PC-9 (cell line): ENCODE results near the gene WASL. TPM values are rescaled to one million over a fixed set of nuclear protein-coding genes. Genes with fewer than 3 reads are reported as not detected.

ENCODE experiments used
- BruUV-seq: library from RNA; stranded (reverse); fragments of 400-500 nt; replicated peaks from 2 replicates; lab custom pipeline; 2021; lab: Mats Ljungman, UMichigan
- CTCF ChIA-PET: fragments of 300-600 bp; sonication (Branson Sonifier 250); formaldehyde crosslinking; loops from one replicate; lab custom pipeline; 2022; ENCODE audit warnings: antibody characterized with exemption; lab: Charles Lee
- POLR2A ChIA-PET: fragments of 300-600 bp; sonication (Branson Sonifier 250); formaldehyde crosslinking; loops from one replicate; lab custom pipeline; 2022; ENCODE audit warnings: antibody characterized with exemption; ENCODE audit not compliant: unreplicated experiment; lab: Charles Lee
- DNase-seq, 2 experiments: peaks; one replicate each; pipeline versions ENCODE4 v3.0.0 to v3.0.0-alpha.2; 2015 to 2022; ENCODE audit warnings: mixed read lengths in 1 of 2
- H2AFZ ChIP-seq: fragments of 200-600 bp; sonication (generic); 2 replicates; pipeline ENCODE4 v1.8.1; 2017; ENCODE audit warnings: antibody characterized with exemption
- H3F3A ChIP-seq: fragments of 200-600 bp; sonication (generic); 2 replicates; pipeline ENCODE4 v1.8.1; 2017; ENCODE audit warnings: antibody characterized with exemption, mild to moderate bottlenecking, low read depth; ENCODE audit not compliant: insufficient read depth
- H3K27ac ChIP-seq: fragments of 200-600 bp; sonication (generic); 2 replicates; pipeline ENCODE4 v1.6.1; 2016; ENCODE audit warnings: mixed run types
- H3K27me3 ChIP-seq: fragments of 200-600 bp; sonication (generic); 2 replicates; pipeline ENCODE4 v1.6.1; 2016; ENCODE audit warnings: low read depth, mixed run types; ENCODE audit not compliant: insufficient read depth
- H3K36me3 ChIP-seq: fragments of 200-600 bp; sonication (generic); 2 replicates; pipeline ENCODE4 v1.6.1; 2016; ENCODE audit warnings: low read depth, mixed run types
- H3K4me1 ChIP-seq: fragments of 200-600 bp; sonication (generic); replicated peaks from 2 replicates; pipeline ENCODE4 v1.6.1; 2016; ENCODE audit warnings: mixed run types; ENCODE audit not compliant: insufficient read depth
- H3K4me2 ChIP-seq: fragments of 200-600 bp; sonication (generic); 2 replicates; pipeline ENCODE4 v1.6.1; 2017; ENCODE audit warnings: mixed run types
- H3K4me3 ChIP-seq: fragments of 200-600 bp; sonication (generic); 2 replicates; pipeline ENCODE4 v1.6.1; 2016; ENCODE audit warnings: mixed run types
- H3K79me2 ChIP-seq: fragments of 200-600 bp; sonication (generic); 2 replicates; pipeline ENCODE4 v1.6.1; 2017; ENCODE audit warnings: low read depth, mixed run types
- H3K9me2 ChIP-seq: fragments of 200-600 bp; sonication (generic); 2 replicates; pipeline ENCODE4 v1.8.1; 2017; ENCODE audit warnings: mild to moderate bottlenecking; ENCODE audit not compliant: insufficient read depth
- H3K9me3 ChIP-seq: fragments of 200-600 bp; sonication (generic); 2 replicates; pipeline ENCODE4 v1.8.1; 2016; ENCODE audit warnings: low read depth; ENCODE audit not compliant: insufficient read depth
- H4K20me1 ChIP-seq: fragments of 200-600 bp; sonication (generic); 2 replicates; pipeline ENCODE4 v1.8.1; 2017; ENCODE audit not compliant: insufficient read depth
- EZH2 ChIP-seq: fragments of 200-600 bp; sonication (generic); IDR thresholded peaks from 2 replicates; pipeline ENCODE4 v1.8.0; 2017; ENCODE audit warnings: antibody characterized with exemption, low read depth
- intact Hi-C: fragments of 100-400 bp; cut with micrococcal nuclease; formaldehyde crosslinking; loops from one replicate; pipeline ENCODE4 v1.10.0; 2022; ENCODE audit not compliant: unreplicated experiment
- total RNA-seq: library from RNA; stranded (reverse); gene quantifications from 2 replicates; pipeline ENCODE4 v1.2.3, GENCODE V29; 2021
- TF ChIP-seq, protein P1 (sequence below): fragments of 200-600 bp; sonication (generic); conservative IDR thresholded peaks from 2 replicates; pipeline ENCODE4 v1.6.1; 2017; ENCODE audit warnings: mixed run types, antibody characterized with exemption, mild to moderate bottlenecking, moderate library complexity

The WASL gene
- total RNA-seq, 1 experiment from 2014 or later, result 40.3 TPM

DNA sequence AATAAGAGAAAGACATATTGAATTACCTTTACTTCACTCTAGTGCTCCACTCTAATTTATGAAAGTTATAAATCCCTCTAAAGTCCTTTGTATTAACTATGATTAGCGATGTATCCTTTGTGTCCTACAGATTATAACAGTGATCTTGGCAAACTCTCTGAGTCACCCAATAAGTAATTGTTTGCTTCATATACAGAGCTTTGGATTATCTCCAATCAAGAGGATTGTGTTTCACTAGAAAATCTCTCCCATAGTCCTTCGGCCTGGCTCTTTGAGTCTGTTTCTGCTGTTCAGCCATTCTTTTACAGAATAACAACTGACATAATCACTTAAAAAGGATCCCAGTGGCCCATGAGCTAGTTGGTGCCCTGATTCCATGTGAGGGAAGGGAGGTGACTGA is 83.6 kb downstream of the WASL start:
- no peaks in the 10 kb centered on the region for H3K36me3 ChIP-seq
- H4K20me1 ChIP-seq, result no peaks in the 10 kb centered on the region
- no peak overlapping the region for H2AFZ ChIP-seq
- no peak for TF ChIP-seq EZH2
- TF ChIP-seq, protein P1, sequence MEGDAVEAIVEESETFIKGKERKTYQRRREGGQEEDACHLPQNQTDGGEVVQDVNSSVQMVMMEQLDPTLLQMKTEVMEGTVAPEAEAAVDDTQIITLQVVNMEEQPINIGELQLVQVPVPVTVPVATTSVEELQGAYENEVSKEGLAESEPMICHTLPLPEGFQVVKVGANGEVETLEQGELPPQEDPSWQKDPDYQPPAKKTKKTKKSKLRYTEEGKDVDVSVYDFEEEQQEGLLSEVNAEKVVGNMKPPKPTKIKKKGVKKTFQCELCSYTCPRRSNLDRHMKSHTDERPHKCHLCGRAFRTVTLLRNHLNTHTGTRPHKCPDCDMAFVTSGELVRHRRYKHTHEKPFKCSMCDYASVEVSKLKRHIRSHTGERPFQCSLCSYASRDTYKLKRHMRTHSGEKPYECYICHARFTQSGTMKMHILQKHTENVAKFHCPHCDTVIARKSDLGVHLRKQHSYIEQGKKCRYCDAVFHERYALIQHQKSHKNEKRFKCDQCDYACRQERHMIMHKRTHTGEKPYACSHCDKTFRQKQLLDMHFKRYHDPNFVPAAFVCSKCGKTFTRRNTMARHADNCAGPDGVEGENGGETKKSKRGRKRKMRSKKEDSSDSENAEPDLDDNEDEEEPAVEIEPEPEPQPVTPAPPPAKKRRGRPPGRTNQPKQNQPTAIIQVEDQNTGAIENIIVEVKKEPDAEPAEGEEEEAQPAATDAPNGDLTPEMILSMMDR, result no peak
- H3K4me3 ChIP-seq, result no peak overlapping the region
- ChIA-PET POLR2A (no interaction called here), CTCF (interaction anchor here (1.0 kb wide), 1 partner anchor 1956 kb away, joined by 3 read pairs; no protein-coding TSS in a partner anchor)
- H3K9me2 ChIP-seq, result no peaks in the 10 kb centered on the region; the same call in 1 of the 2 replicates
- H3F3A ChIP-seq, result no peaks in the 10 kb centered on the region
- no peaks in the 10 kb centered on the region for H3K4me1 ChIP-seq
- BruUV-seq, result no TSS peak
- no peaks in the 10 kb centered on the region for H3K27me3 ChIP-seq
- H3K9me3 ChIP-seq, result no peaks in the 10 kb centered on the region
- no peak for DNase-seq
- H3K79me2 ChIP-seq, result no peaks in the 10 kb centered on the region
- intact Hi-C loops, result no loop called here
- no peak overlapping the region for H3K27ac ChIP-seq
- no peak overlapping the region for H3K4me2 ChIP-seq

DNA sequence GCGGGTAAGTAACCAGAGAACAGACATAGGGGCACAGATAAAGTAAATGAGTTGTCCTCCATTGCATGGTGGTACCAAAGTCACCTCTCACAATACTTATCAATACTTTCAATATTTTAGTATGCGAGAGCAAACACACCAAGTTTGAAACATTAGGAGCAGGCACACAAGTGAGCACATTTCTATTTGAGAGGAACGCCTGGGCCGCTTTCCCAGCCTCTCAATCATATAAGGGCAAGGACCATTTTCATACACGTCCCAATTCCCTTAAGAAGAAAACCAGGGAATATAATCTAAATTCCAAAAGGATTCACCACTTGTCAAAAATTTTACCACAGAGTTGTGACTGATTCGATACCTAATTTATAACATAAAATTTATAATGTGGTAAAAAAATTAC is 85.6 kb downstream of the WASL start:
- no TSS peak for BruUV-seq
- no peaks in the 10 kb centered on the region for H4K20me1 ChIP-seq
- no peaks in the 10 kb centered on the region; the same call in none of the 2 replicates for H3K9me2 ChIP-seq
- intact Hi-C loops, result no loop called here
- TF ChIP-seq EZH2, result no peak
- H2AFZ ChIP-seq, result no peak overlapping the region
- H3K27ac ChIP-seq, result no peak overlapping the region
- H3K27me3 ChIP-seq, result no peaks in the 10 kb centered on the region
- no peaks in the 10 kb centered on the region for H3K4me1 ChIP-seq
- no peak overlapping the region for H3K4me3 ChIP-seq
- H3K79me2 ChIP-seq, result no peaks in the 10 kb centered on the region
- no peaks in the 10 kb centered on the region for H3K36me3 ChIP-seq
- ChIA-PET POLR2A (no interaction called here), CTCF (no interaction called here)
- no peaks in the 10 kb centered on the region for H3K9me3 ChIP-seq
- H3K4me2 ChIP-seq, result no peak overlapping the region
- DNase-seq, result no peak
- no peaks in the 10 kb centered on the region for H3F3A ChIP-seq

DNA sequence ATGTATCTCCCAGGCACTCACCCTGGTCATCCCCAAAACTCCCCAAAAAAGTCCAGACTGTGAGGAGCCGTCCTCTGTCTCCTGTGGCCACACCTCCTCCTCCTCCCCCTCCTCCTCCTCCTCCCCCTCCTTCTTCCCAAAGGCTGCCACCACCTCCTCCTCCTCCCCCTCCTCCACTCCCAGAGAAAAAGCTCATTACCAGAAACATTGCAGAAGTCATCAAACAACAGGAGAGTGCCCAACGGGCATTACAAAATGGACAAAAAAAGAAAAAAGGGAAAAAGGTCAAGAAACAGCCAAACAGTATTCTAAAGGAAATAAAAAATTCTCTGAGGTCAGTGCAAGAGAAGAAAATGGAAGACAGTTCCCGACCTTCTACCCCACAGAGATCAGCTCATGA is 86.0 kb downstream of the WASL start:
- H3K27ac ChIP-seq, result no peak overlapping the region
- no peak for TF ChIP-seq EZH2

DNA sequence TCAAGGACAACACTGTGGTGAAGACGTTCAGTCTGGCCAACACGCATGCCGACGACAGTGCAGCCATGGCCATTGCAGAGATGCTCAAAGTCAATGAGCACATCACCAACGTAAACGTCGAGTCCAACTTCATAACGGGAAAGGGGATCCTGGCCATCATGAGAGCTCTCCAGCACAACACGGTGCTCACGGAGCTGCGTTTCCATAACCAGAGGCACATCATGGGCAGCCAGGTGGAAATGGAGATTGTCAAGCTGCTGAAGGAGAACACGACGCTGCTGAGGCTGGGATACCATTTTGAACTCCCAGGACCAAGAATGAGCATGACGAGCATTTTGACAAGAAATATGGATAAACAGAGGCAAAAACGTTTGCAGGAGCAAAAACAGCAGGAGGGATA is 86.5 kb downstream of the WASL start:
- no peak overlapping the region for H3K27ac ChIP-seq
- DNase-seq, result no peak
- H3F3A ChIP-seq, result no peaks in the 10 kb centered on the region
- no peaks in the 10 kb centered on the region; the same call in none of the 2 replicates for H3K9me2 ChIP-seq
- no peaks in the 10 kb centered on the region for H3K9me3 ChIP-seq
- no peaks in the 10 kb centered on the region for H3K27me3 ChIP-seq
- H4K20me1 ChIP-seq, result no peaks in the 10 kb centered on the region
- no peaks in the 10 kb centered on the region for H3K79me2 ChIP-seq
- H3K4me3 ChIP-seq, result no peak overlapping the region
- H3K4me1 ChIP-seq, result no peaks in the 10 kb centered on the region
- ChIA-PET POLR2A (no interaction called here), CTCF (no interaction called here)
- no peaks in the 10 kb centered on the region for H3K36me3 ChIP-seq
- BruUV-seq, result no TSS peak
- TF ChIP-seq, protein P1, result no peak
- no peak for TF ChIP-seq EZH2
- no peak overlapping the region for H3K4me2 ChIP-seq
- intact Hi-C loops, result no loop called here
- no peak overlapping the region for H2AFZ ChIP-seq

More for the DNA sequence above, 86.0 kb downstream of the WASL start:
- H4K20me1 ChIP-seq, result no peaks in the 10 kb centered on the region
- H3F3A ChIP-seq, result no peaks in the 10 kb centered on the region
- no peak overlapping the region for H2AFZ ChIP-seq
- H3K27me3 ChIP-seq, result no peaks in the 10 kb centered on the region
- no TSS peak for BruUV-seq
- no peak overlapping the region for H3K4me3 ChIP-seq
- ChIA-PET POLR2A (no interaction called here), CTCF (no interaction called here)
- H3K4me1 ChIP-seq, result no peaks in the 10 kb centered on the region
- no peaks in the 10 kb centered on the region for H3K79me2 ChIP-seq
- no peaks in the 10 kb centered on the region for H3K36me3 ChIP-seq
- intact Hi-C loops, result no loop called here
- no peak overlapping the region for H3K4me2 ChIP-seq
- H3K9me3 ChIP-seq, result no peaks in the 10 kb centered on the region
- no peak for DNase-seq
- H3K9me2 ChIP-seq, result no peaks in the 10 kb centered on the region; the same call in none of the 2 replicates
